Measurements from ENCODE around the gene OXA1L. TPM values are rescaled to one million over a fixed set of nuclear protein-coding genes. Genes with fewer than 3 reads are reported as not detected.

Gene OXA1L
- total RNA-seq, 1 donor from 2014 or later = 121 TPM

DNA sequence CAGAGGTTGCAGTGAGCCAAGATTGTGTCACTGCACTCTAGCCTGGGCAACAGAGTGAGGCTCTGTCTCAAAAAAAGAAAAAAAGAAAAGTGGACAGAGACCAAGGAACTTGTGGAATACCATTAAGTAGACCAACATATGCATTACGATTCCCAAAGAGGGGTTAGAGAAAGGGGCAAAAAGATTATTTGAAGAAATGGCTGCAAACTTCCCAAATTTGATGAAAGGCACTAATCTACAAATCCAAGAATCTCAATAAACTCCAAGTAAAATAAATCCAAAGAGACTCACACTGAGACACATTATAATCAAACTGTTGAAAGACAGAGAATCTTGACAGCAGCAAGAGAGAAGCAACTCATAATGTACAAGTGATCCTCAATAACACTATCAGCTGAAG, 4.8 kb upstream of the OXA1L start:
- peaks cover 23% of the 10 kb centered on the region for H3K36me3 Mint-ChIP-seq (ENCODE audit: low read depth)
- peaks cover 9% of the 10 kb centered on the region for H3K9me3 Mint-ChIP-seq
- H3K4me1 Mint-ChIP-seq = peaks cover 13% of the 10 kb centered on the region
- H3K4me3 Mint-ChIP-seq = no peak overlapping the region
- no peak for DNase-seq (ENCODE audit: low read depth, low spot score)
- H3K27me3 Mint-ChIP-seq (ENCODE audit: low read depth) = no peaks in the 10 kb centered on the region
- H3K27ac Mint-ChIP-seq (ENCODE audit: unreplicated experiment) = no peak overlapping the region
- TF ChIP-seq, protein P1, sequence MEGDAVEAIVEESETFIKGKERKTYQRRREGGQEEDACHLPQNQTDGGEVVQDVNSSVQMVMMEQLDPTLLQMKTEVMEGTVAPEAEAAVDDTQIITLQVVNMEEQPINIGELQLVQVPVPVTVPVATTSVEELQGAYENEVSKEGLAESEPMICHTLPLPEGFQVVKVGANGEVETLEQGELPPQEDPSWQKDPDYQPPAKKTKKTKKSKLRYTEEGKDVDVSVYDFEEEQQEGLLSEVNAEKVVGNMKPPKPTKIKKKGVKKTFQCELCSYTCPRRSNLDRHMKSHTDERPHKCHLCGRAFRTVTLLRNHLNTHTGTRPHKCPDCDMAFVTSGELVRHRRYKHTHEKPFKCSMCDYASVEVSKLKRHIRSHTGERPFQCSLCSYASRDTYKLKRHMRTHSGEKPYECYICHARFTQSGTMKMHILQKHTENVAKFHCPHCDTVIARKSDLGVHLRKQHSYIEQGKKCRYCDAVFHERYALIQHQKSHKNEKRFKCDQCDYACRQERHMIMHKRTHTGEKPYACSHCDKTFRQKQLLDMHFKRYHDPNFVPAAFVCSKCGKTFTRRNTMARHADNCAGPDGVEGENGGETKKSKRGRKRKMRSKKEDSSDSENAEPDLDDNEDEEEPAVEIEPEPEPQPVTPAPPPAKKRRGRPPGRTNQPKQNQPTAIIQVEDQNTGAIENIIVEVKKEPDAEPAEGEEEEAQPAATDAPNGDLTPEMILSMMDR (conservative IDR thresholded peaks at IDR 0.05) = no peak

DNA sequence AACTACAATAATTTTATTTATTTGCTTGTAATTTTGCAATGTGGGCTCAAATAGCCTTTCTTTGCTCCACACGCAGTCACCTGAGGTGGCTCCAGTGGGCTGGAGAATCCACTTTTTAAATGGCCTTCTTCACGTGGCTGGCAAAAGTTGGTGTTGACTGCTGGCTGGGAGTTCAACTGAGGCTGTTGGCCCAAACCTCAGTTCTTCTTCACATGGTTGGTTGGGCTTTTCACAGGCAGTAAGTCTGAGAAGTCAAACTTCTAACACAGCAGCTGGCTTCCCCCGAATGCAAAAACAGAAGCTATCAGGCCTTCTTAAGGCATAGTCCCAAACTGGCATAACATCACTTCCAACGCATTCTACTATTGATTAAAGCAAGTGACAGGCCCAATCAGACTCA, 2.1 kb upstream of the OXA1L start:
- Mint-ChIP-seq H3K4me1 (peaks cover 33% of the 10 kb centered on the region), H3K27me3 (ENCODE audit: low read depth) (no peaks in the 10 kb centered on the region), H3K9me3 (peaks cover 9% of the 10 kb centered on the region), H3K27ac (ENCODE audit: unreplicated experiment) (no peak overlapping the region), H3K4me3 (peak overlapping the region; percentile 87), H3K36me3 (ENCODE audit: low read depth) (peaks cover 24% of the 10 kb centered on the region)
- DNase-seq (ENCODE audit: low read depth, low spot score) = no peak
- TF ChIP-seq, protein P1 (conservative IDR thresholded peaks at IDR 0.05) = no peak

DNA sequence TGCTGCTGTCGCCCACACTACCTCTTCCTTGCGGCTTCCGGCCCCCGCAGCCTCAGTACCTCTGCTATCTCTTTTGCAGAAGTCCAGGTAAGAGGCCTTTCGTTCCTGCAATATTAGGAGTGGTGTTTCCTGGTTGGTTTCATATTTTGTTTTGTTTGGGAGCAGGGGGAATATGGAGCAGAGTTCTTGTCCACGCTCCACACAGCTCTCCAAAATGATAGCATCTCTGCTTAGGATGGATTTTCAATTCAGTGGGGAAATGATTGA, 768 bp downstream of the OXA1L start:
- H3K36me3 Mint-ChIP-seq (ENCODE audit: low read depth) = peaks cover 27% of the 10 kb centered on the region
- peak overlapping the region; percentile 87 for H3K4me3 Mint-ChIP-seq
- H3K9me3 Mint-ChIP-seq = peaks cover 2% of the 10 kb centered on the region
- peak overlapping the region; percentile 89 for H3K27ac Mint-ChIP-seq (ENCODE audit: unreplicated experiment)
- no peaks in the 10 kb centered on the region for H3K27me3 Mint-ChIP-seq (ENCODE audit: low read depth)
- TF ChIP-seq, protein P1 (conservative IDR thresholded peaks at IDR 0.05) = no peak
- DNase-seq (ENCODE audit: low read depth, low spot score) = no peak
- H3K4me1 Mint-ChIP-seq = peaks cover 34% of the 10 kb centered on the region

DNA sequence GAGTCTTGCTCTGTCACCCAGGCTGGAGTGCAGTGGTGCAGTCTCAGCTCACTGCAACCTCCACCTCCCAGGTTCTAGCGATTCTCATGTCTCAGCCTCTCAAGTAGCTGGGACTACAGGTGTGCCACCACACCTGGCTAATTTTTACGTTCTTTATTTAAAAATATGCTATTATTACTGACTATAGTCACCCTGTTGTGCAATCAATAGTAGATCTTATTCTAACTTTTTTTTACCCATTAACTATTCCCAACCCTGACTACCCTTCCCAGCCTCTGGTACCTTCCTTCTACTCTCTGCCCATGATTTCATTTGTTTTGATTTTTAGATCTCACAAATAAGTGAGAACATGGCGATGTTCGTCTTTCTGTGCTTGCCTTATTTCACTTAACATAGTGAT, 2.5 kb downstream of the OXA1L start:
- H3K9me3 Mint-ChIP-seq = no peaks in the 10 kb centered on the region
- H3K27ac Mint-ChIP-seq (ENCODE audit: unreplicated experiment) = no peak overlapping the region
- DNase-seq (ENCODE audit: low read depth, low spot score) = no peak
- H3K4me1 Mint-ChIP-seq = peaks cover 34% of the 10 kb centered on the region
- TF ChIP-seq, protein P1 (conservative IDR thresholded peaks at IDR 0.05) = no peak
- H3K36me3 Mint-ChIP-seq (ENCODE audit: low read depth) = peaks cover 23% of the 10 kb centered on the region
- H3K4me3 Mint-ChIP-seq = peak overlapping the region; percentile 73
- no peaks in the 10 kb centered on the region for H3K27me3 Mint-ChIP-seq (ENCODE audit: low read depth)

DNA sequence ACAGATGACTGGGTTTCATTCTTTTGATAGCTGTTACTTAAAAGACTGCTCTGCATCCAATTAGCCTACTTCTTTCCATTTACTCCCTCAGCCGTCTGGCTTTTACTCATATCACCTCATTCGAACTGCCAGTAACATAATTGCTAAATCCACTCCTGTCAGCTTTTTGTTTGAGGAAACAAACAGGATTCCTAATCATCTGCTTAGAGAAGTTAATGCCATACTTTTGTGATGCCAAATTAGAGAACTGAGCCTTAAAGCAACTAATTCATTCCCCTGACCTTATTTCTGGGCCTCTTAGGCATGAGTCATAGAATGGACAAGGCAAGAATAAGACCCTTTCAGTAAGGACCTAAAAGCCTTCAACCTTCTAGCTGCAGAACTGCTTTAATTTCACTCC, 2.9 kb downstream of the OXA1L start:
- Mint-ChIP-seq H3K36me3 (ENCODE audit: low read depth) (peaks cover 23% of the 10 kb centered on the region), H3K27me3 (ENCODE audit: low read depth) (no peaks in the 10 kb centered on the region), H3K27ac (ENCODE audit: unreplicated experiment) (no peak overlapping the region), H3K4me3 (peak overlapping the region; percentile 73), H3K9me3 (no peaks in the 10 kb centered on the region), H3K4me1 (peaks cover 34% of the 10 kb centered on the region)
- DNase-seq (ENCODE audit: low read depth, low spot score) = no peak
- TF ChIP-seq, protein P1 (conservative IDR thresholded peaks at IDR 0.05) = no peak
